ENCODE data around the gene GRID1. TPM values are rescaled to one million over a fixed set of nuclear protein-coding genes. Genes with fewer than 3 reads are reported as not detected.

GRID1 gene
- total RNA-seq, 1 donor from 2014 or later, result under 0.01 TPM

- DNase-seq (ENCODE audit: low read depth), result no peak
- H3K4me3 ChIP-seq (ENCODE audit: low read depth, low read length), result no peak overlapping the region
- no peaks in the 10 kb centered on the region for H3K27me3 ChIP-seq (ENCODE audit: control insufficient read depth, insufficient read depth, low read length)
- no peak for FAIRE-seq
- TF ChIP-seq CTCF (IDR thresholded peaks at IDR 0.05; ENCODE audit: insufficient read depth, low read length, severe bottlenecking), result no peak
- no peaks in the 10 kb centered on the region for H3K36me3 ChIP-seq (ENCODE audit: control insufficient read depth, insufficient read depth, low read length)
Observed at GRCh38 chr10:86162696-86163400, 203.7 kb downstream of the GRID1 start.

GRCh38 chr10:86162036-86162435, 204.6 kb downstream of the GRID1 start:
- DNase-seq (ENCODE audit: low read depth) (no peak), FAIRE-seq (no peak)
- Histone ChIP-seq H3K27me3 (ENCODE audit: control insufficient read depth, insufficient read depth, low read length) (no peaks in the 10 kb centered on the region), H3K4me3 (ENCODE audit: low read depth, low read length) (no peak overlapping the region), H3K36me3 (ENCODE audit: control insufficient read depth, insufficient read depth, low read length) (no peaks in the 10 kb centered on the region)
- no peak for TF ChIP-seq CTCF (IDR thresholded peaks at IDR 0.05; ENCODE audit: insufficient read depth, low read length, severe bottlenecking)

- no peak for TF ChIP-seq CTCF (IDR thresholded peaks at IDR 0.05; ENCODE audit: insufficient read depth, low read length, severe bottlenecking)
- DNase-seq (ENCODE audit: low read depth), result peak; percentile 36
- FAIRE-seq, result no peak
- H3K27me3 ChIP-seq (ENCODE audit: control insufficient read depth, insufficient read depth, low read length), result no peaks in the 10 kb centered on the region
- H3K36me3 ChIP-seq (ENCODE audit: control insufficient read depth, insufficient read depth, low read length), result no peaks in the 10 kb centered on the region
- no peak overlapping the region for H3K4me3 ChIP-seq (ENCODE audit: low read depth, low read length)
Observed at GRCh38 chr10:86160890-86161585, 205.6 kb downstream of the GRID1 start.

- DNase-seq (ENCODE audit: low read depth), result no peak
- TF ChIP-seq CTCF (IDR thresholded peaks at IDR 0.05; ENCODE audit: insufficient read depth, low read length, severe bottlenecking), result no peak
- Histone ChIP-seq H3K36me3 (ENCODE audit: control insufficient read depth, insufficient read depth, low read length) (no peaks in the 10 kb centered on the region), H3K4me3 (ENCODE audit: low read depth, low read length) (no peak overlapping the region), H3K27me3 (ENCODE audit: control insufficient read depth, insufficient read depth, low read length) (no peaks in the 10 kb centered on the region)
- peak; percentile 52 for FAIRE-seq
Observed at GRCh38 chr10:86159797-86160196, 206.8 kb downstream of the GRID1 start.

- Histone ChIP-seq H3K27me3 (ENCODE audit: control insufficient read depth, insufficient read depth, low read length) (no peaks in the 10 kb centered on the region), H3K36me3 (ENCODE audit: control insufficient read depth, insufficient read depth, low read length) (no peaks in the 10 kb centered on the region), H3K4me3 (ENCODE audit: low read depth, low read length) (no peak overlapping the region)
- FAIRE-seq (no peak), DNase-seq (ENCODE audit: low read depth) (no peak)
- TF ChIP-seq CTCF (IDR thresholded peaks at IDR 0.05; ENCODE audit: insufficient read depth, low read length, severe bottlenecking), result no peak
Observed at GRCh38 chr10:86155054-86155921, 211.3 kb downstream of the GRID1 start.

Measured in bronchial epithelial cell (primary cell).